AG08396 (cell line): ENCODE results near the gene CCDC51.

Experiments used
- DNase-seq: peaks from one replicate; pipeline ENCODE4 v3.0.0; 2012; ENCODE audit warnings: low spot score, mixed read lengths

Gene CCDC51

GRCh38 chr3:48433472-48434118, 6.3 kb downstream of the CCDC51 start:
- DNase-seq: no peak

DNA sequence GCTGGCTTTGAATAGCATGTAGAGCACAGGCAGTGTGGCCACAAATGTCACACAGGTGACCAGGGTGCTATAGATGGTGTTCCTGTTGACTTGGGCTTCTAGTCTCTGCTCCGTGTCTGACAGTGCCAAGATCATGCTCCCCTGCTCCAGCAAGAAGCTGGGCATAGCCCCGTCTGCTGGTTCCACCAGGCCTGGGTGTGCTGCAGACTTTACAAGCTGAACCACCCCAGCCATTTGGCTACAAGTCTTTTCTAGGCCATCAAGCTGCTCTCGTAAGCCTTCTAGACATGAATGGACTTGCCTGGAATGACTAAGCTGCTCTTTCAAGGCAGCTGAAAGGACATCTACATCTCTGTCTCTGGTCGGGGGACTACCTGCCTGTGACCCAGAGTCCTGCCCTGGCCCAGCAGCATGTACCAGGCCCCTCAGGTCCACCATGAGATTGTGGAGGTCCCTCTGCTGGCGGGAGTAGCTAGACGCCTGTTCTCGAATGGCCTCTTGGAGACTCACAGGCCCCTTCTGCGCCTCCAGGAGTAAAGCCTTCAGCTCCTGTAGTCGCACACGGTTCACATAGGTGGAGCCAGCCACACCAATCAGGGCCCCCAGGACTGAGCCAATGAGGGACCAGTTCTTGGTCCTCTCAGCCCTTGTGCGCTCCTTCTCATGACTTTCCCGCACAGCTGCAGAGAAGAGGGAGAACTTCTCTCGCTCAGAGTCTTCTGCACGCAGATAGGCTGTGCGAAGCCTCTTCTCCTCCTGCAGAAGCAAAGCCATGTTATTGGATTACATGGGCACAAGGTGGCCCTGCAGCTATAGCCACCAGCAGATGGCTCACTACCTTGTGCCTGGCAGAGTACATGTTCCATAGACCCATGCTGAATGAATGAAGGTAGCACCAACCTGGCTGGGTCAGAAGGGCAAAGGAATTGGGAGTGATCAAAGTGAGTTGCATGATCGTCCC, 7.2 kb downstream of the CCDC51 start:
- no peak for DNase-seq

DNA sequence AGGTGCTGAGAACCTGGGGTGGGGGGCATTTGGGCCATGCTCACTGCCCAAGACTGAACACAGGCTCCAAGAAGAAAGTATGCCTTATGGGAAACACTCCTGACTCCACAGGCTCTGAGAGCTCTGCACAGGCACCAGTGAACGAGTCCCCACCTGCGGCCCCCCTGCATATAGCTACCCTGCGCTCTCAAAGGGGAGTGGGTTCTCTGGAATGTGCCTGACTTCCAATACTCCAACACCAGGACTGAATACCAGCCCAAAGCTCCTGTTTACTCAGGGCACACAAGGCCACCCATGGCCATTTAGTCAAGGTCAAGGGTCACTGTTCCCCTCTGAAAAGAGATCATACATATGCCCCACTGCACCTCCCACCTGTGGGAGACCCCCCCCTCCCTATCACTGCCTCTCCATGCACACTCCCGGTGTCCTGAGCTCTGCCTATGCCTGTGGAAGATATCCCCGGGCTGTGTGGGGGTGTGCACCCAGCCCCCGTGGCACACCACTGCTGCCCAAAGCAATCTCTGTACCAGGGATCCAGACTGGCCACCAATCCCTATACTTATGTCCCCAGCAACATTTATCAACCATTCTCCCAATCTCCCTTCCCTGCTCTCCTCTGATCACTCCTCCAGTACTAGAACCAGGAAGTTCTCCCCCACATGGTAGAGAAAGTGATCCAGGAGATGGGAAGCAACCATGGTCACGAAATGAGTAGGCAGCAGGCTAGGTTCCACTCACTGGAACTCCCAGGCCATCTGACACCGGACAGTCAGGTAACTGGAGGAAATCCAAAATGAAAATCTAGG, 8.5 kb downstream of the CCDC51 start:
- DNase-seq: no peak

- DNase-seq: no peak
Observed at GRCh38 chr3:48430708-48431101, 9.2 kb downstream of the CCDC51 start.

- no peak for DNase-seq
Observed at GRCh38 chr3:48429960-48430707, 9.8 kb downstream of the CCDC51 start, which contains the start of gene PLXNB1. Gene PLXNB1 (minus strand): TSS chr3:48430086. CDS start chr3:48424611, 5,475 bp downstream.

GRCh38 chr3:48429317-48429959, 10.5 kb downstream of the CCDC51 start:
- peak; percentile 84 for DNase-seq

GRCh38 chr3:48428572-48429316, 11.2 kb downstream of the CCDC51 start:
- no peak for DNase-seq

GRCh38 chr3:48428088-48428571, 11.8 kb downstream of the CCDC51 start:
- no peak for DNase-seq

GRCh38 chr3:48427630-48427962, 12.3 kb downstream of the CCDC51 start:
- no peak for DNase-seq

DNA sequence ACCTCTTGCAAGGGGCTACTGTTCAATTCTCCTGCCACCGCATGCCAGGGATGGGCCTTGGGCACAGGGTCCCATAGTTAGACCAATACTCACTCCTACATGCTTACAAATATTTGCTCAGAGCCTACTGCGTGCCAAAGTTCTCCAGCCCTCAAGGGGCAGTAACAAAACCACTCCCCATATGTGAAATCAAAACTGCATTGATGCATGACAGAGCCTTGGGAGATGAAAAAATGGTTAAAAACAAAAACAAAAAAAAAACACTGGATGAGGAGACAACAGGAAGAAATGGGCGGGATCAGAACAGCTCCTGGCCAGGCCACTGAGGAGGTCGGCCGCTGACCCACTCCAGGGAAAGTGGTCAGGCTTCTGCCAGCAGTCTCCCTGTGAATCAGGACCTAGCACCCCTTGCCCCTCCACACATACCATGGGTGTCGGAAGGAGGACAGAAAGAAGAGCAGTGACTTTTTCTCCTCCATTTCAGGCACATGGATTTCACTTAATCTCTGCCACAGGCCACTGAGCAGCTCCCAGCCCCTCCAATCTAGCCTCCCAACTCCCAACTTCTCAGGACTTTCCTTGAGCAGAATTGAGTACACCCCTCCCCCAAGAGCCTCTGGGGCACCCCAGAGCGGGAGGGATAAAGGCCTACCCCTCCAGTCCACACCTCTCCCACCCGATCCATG, 12.8 kb downstream of the CCDC51 start:
- peak; percentile 56 for DNase-seq

DNA sequence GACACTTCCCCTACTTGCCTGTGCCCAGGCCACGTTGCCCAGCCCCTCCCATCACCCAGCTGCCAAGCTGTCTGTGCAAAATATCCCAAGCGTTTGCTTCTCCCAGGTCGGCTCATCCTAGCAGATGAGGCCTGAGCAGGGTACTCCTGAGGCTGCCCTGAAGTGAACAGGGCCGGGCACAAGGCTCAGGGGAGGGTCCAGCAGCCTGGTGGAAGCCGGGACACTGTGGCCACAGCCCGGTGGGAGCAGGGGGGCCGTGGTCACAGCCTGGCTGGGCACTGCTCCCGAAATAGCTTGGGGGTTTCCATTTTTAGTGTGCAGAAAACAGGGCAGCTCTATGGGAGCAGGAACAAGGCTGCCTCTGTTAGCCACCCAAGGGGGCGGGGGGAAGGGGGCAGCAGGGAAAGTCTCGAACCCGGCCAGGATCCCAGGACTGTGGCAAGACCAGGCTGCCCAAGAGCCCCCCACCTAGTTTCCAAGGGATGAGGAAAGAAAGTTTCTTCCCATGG, 13.5 kb downstream of the CCDC51 start:
- no peak for DNase-seq

GRCh38 chr3:48425281-48425812, 14.6 kb downstream of the CCDC51 start:
- no peak for DNase-seq

- no peak for DNase-seq
Observed at GRCh38 chr3:48423883-48424695, 15.8 kb downstream of the CCDC51 start.

GRCh38 chr3:48423241-48423882, 16.6 kb downstream of the CCDC51 start:
- no peak for DNase-seq

- DNase-seq: no peak
Observed at GRCh38 chr3:48422681-48423080, 17.2 kb downstream of the CCDC51 start.

DNA sequence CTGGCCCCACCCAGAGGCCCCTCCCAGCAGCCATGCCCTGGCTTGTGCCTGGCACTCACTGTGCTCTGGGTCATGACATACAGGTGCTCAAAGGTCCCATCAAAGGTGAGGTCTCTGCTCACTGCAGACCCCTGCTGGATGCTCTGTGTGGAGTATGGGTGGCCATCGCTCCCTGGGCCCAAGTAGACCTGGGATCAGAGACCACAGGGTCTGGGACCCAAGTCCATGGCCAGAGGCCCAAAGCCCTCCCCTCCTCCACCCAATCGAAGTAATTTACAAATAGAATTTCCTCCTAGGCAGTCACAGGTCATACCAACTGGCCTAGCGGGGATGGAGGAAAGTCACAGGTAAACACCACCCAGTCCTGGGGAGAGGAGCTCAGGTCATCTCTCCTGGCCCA, 17.6 kb downstream of the CCDC51 start:
- DNase-seq: no peak

DNA sequence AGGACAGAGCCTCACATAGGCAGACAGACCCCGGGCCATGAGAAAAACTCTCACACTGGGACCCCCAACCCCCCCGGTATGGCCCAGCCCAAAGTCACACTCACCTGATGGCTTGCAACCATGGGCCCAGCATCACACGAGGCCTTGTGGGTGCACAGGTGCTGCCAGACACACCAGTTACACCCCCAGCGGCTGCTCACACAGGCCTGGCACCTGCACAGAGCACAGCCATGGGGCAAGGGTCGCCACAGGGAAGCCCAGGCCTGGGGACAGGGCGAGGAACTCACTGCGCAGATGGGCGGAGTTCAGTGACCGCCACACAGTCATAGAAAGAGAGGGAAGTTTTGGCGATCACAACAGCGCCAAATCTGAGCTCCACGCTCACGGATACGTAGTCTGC, 19.4 kb downstream of the CCDC51 start:
- no peak for DNase-seq

DNA sequence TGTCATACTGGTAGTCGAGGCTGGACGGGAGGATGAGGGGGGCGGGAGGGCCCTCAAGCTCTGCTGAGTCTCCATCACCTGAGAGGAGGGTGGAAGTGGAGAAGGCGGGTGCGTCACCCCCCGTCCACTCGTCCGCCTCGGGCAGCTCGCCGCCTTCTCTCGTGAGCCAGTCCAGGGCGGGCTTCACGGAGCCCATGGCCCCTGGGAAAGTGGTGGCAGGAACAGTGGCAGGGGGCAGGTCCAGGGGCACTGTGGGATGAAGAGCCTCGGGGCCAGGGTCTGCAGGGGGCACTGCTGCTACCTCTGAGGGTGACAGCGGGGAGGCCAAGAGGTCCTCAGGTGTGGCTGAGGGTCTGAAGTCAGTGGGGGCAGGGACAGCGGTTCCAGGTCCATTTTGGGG, 20.3 kb downstream of the CCDC51 start:
- no peak for DNase-seq
